Neural cell (in vitro differentiated cells): ENCODE data around the gene SEMG2. TPM values are rescaled to one million over a fixed set of nuclear protein-coding genes. Genes with fewer than 3 reads are reported as not detected.

Experiments
- H2AFZ ChIP-seq: fragments of 200-600, 300-800 bp; sonication (generic), shearing (Covaris generic); 2 replicates; pipeline ENCODE4 v1.6.0; 2014; ENCODE audit warnings: low read depth, mild to moderate bottlenecking, antibody characterized with exemption, low read length, moderate library complexity
- H3F3A ChIP-seq: fragments of 200-600 bp; shearing (Covaris generic); 2 replicates; pipeline ENCODE4 v1.6.1; 2016; ENCODE audit warnings: mild to moderate bottlenecking, moderate library complexity, mixed read lengths, antibody characterized with exemption, low read length; ENCODE audit not compliant: insufficient read depth, poor library complexity, severe bottlenecking
- H3K27ac ChIP-seq: fragments of 200-600, 300-800 bp; sonication (generic), shearing (Covaris generic); 2 replicates; pipeline ENCODE4 v1.5.1; 2014; ENCODE audit warnings: mild to moderate bottlenecking, low read length, moderate library complexity
- H3K27me3 ChIP-seq: fragments of 300-800, 200-600 bp; sonication (generic), shearing (Covaris generic); 2 replicates; pipeline ENCODE4 v1.6.0; 2014; ENCODE audit warnings: mild to moderate bottlenecking, low read depth, low read length, moderate library complexity; ENCODE audit not compliant: insufficient read depth
- H3K36me3 ChIP-seq: fragments of 300-800, 200-600 bp; sonication (generic), shearing (Covaris generic); 2 replicates; pipeline ENCODE4 v1.5.1; 2014; ENCODE audit warnings: mild to moderate bottlenecking, antibody characterized with exemption, low read length, moderate library complexity; ENCODE audit not compliant: insufficient read depth
- H3K4me2 ChIP-seq: fragments of 300-800, 200-600 bp; sonication (generic), shearing (Covaris generic); 2 replicates; pipeline ENCODE4 v1.6.0; 2014; ENCODE audit warnings: mild to moderate bottlenecking, low read length
- H3K4me3 ChIP-seq: fragments of 300-800, 200-600 bp; sonication (generic), shearing (Covaris generic); 2 replicates; pipeline ENCODE4 v1.5.1; 2014; ENCODE audit warnings: mild to moderate bottlenecking, low read length, moderate library complexity
- H3K79me2 ChIP-seq: fragments of 200-600 bp; shearing (Covaris generic); replicated peaks from 2 replicates; pipeline ENCODE4 v1.6.0; 2014; ENCODE audit warnings: mild to moderate bottlenecking, low read length, moderate library complexity; ENCODE audit not compliant: insufficient read depth
- H3K9ac ChIP-seq: fragments of 300-800, 200-600 bp; sonication (generic), shearing (Covaris generic); 2 replicates; pipeline ENCODE4 v1.6.1; 2016; ENCODE audit warnings: mild to moderate bottlenecking, low read length, mixed read lengths
- H3K9me2 ChIP-seq: fragments of 200-600 bp; shearing (Covaris generic); 2 replicates; pipeline ENCODE4 v1.6.1; 2016; ENCODE audit warnings: mild to moderate bottlenecking, low read length, mixed read lengths; ENCODE audit not compliant: insufficient read depth
- H3K9me3 ChIP-seq: fragments of 200-600, 300-800 bp; sonication (generic), shearing (Covaris generic); 2 replicates; pipeline ENCODE4 v1.6.1; 2016; ENCODE audit warnings: mild to moderate bottlenecking, mixed run types, low read length, moderate library complexity, mixed read lengths
- H4K20me1 ChIP-seq: fragments of 200-600 bp; shearing (Covaris generic); 2 replicates; pipeline ENCODE4 v1.6.1; 2016; ENCODE audit warnings: mild to moderate bottlenecking, mixed run types; ENCODE audit not compliant: insufficient read depth
- EP300 ChIP-seq: fragments of 450-650 bp; conservative IDR thresholded peaks from 2 replicates; pipeline ENCODE4 v1.6.1; 2014; ENCODE audit warnings: antibody characterized with exemption, mild to moderate bottlenecking, moderate library complexity; ENCODE audit not compliant: poor library complexity, severe bottlenecking
- EZH2 ChIP-seq: fragments of 200-600, 300-800 bp; shearing (Covaris generic), sonication (generic); IDR thresholded peaks from 2 replicates; pipeline ENCODE4 v1.6.1; 2014; ENCODE audit warnings: antibody characterized with exemption, low read length, borderline replicate concordance, mild to moderate bottlenecking; ENCODE audit not compliant: insufficient read depth, poor library complexity, severe bottlenecking
- MXI1 ChIP-seq: fragments of 450-650 bp; conservative IDR thresholded peaks from 2 replicates; pipeline ENCODE4 v1.6.1; 2014; ENCODE audit warnings: antibody characterized with exemption, mild to moderate bottlenecking; ENCODE audit not compliant: poor library complexity, severe bottlenecking
- POLR2AphosphoS5 ChIP-seq: IDR thresholded peaks from 2 replicates; pipeline ENCODE4 v1.6.1; 2012
- RAD21 ChIP-seq: fragments of 450-650 bp; conservative IDR thresholded peaks from 2 replicates; pipeline ENCODE4 v1.6.1; 2014; ENCODE audit warnings: antibody characterized with exemption, mild to moderate bottlenecking, moderate library complexity
- SMC3 ChIP-seq: fragments of 450-650 bp; conservative IDR thresholded peaks from 2 replicates; pipeline ENCODE4 v1.6.1; 2014; ENCODE audit warnings: antibody characterized with exemption, mild to moderate bottlenecking, moderate library complexity; ENCODE audit not compliant: poor library complexity
- TAF1 ChIP-seq: IDR thresholded peaks from 2 replicates; pipeline ENCODE4 v1.6.1; 2012; ENCODE audit warnings: low read depth
- polyA plus RNA-seq: library from polyadenylated mRNA; depleted of rRNA; stranded (reverse); fragments of >200 nt; gene quantifications from 2 replicates; pipeline ENCODE4 v1.2.3, GENCODE V29; 2014
- TF ChIP-seq, protein P1 (sequence below): IDR thresholded peaks from 2 replicates; pipeline ENCODE4 v1.6.1; 2012; ENCODE audit warnings: borderline replicate concordance
- TF ChIP-seq, protein P2 (sequence below): fragments of 450-650 bp; IDR thresholded peaks from 2 replicates; pipeline ENCODE4 v1.5.1; 2014; ENCODE audit warnings: antibody characterized with exemption, mild to moderate bottlenecking, moderate library complexity; ENCODE audit not compliant: poor library complexity, severe bottlenecking

Gene SEMG2
- polyA plus RNA-seq, 1 donor from 2014 or later: not detected

DNA sequence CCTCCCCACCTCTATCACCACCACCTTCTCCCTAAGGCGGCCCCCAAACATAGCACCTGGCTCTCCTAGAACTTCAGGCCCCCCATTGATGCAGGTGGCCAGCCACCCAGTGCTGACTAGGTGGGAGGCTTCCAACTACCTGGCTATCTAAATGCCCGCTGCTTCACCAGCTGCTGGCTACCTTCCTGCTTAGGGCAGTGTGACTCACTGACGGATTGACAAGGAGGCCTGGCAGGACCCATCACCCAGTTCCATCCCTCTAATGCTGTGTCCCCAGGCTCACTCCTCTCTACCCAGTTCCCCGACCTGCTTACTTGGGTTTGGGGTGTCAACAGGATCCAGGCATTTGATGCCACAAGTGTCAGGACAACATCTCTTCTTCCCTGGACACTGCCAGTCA is 32.1 kb downstream of the SEMG2 start:
- Histone ChIP-seq H3K4me2 (no peak overlapping the region), H2AFZ (no peak overlapping the region), H3K9me2 (no peaks in the 10 kb centered on the region), H3K9ac (no peak overlapping the region), H3K36me3 (no peaks in the 10 kb centered on the region), H4K20me1 (no peaks in the 10 kb centered on the region), H3K4me3 (no peak overlapping the region), H3K27ac (no peak overlapping the region), H3K9me3 (no peaks in the 10 kb centered on the region), H3F3A (no peaks in the 10 kb centered on the region), H3K27me3 (no peaks in the 10 kb centered on the region), H3K79me2 (no peaks in the 10 kb centered on the region)
- TF ChIP-seq MXI1 (no peak), RAD21 (no peak), TAF1 (no peak), EP300 (no peak), POLR2AphosphoS5 (no peak), SMC3 (no peak), EZH2 (no peak)
- TF ChIP-seq, protein P1, sequence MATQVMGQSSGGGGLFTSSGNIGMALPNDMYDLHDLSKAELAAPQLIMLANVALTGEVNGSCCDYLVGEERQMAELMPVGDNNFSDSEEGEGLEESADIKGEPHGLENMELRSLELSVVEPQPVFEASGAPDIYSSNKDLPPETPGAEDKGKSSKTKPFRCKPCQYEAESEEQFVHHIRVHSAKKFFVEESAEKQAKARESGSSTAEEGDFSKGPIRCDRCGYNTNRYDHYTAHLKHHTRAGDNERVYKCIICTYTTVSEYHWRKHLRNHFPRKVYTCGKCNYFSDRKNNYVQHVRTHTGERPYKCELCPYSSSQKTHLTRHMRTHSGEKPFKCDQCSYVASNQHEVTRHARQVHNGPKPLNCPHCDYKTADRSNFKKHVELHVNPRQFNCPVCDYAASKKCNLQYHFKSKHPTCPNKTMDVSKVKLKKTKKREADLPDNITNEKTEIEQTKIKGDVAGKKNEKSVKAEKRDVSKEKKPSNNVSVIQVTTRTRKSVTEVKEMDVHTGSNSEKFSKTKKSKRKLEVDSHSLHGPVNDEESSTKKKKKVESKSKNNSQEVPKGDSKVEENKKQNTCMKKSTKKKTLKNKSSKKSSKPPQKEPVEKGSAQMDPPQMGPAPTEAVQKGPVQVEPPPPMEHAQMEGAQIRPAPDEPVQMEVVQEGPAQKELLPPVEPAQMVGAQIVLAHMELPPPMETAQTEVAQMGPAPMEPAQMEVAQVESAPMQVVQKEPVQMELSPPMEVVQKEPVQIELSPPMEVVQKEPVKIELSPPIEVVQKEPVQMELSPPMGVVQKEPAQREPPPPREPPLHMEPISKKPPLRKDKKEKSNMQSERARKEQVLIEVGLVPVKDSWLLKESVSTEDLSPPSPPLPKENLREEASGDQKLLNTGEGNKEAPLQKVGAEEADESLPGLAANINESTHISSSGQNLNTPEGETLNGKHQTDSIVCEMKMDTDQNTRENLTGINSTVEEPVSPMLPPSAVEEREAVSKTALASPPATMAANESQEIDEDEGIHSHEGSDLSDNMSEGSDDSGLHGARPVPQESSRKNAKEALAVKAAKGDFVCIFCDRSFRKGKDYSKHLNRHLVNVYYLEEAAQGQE: no peak
- TF ChIP-seq, protein P2, sequence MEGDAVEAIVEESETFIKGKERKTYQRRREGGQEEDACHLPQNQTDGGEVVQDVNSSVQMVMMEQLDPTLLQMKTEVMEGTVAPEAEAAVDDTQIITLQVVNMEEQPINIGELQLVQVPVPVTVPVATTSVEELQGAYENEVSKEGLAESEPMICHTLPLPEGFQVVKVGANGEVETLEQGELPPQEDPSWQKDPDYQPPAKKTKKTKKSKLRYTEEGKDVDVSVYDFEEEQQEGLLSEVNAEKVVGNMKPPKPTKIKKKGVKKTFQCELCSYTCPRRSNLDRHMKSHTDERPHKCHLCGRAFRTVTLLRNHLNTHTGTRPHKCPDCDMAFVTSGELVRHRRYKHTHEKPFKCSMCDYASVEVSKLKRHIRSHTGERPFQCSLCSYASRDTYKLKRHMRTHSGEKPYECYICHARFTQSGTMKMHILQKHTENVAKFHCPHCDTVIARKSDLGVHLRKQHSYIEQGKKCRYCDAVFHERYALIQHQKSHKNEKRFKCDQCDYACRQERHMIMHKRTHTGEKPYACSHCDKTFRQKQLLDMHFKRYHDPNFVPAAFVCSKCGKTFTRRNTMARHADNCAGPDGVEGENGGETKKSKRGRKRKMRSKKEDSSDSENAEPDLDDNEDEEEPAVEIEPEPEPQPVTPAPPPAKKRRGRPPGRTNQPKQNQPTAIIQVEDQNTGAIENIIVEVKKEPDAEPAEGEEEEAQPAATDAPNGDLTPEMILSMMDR: no peak

DNA sequence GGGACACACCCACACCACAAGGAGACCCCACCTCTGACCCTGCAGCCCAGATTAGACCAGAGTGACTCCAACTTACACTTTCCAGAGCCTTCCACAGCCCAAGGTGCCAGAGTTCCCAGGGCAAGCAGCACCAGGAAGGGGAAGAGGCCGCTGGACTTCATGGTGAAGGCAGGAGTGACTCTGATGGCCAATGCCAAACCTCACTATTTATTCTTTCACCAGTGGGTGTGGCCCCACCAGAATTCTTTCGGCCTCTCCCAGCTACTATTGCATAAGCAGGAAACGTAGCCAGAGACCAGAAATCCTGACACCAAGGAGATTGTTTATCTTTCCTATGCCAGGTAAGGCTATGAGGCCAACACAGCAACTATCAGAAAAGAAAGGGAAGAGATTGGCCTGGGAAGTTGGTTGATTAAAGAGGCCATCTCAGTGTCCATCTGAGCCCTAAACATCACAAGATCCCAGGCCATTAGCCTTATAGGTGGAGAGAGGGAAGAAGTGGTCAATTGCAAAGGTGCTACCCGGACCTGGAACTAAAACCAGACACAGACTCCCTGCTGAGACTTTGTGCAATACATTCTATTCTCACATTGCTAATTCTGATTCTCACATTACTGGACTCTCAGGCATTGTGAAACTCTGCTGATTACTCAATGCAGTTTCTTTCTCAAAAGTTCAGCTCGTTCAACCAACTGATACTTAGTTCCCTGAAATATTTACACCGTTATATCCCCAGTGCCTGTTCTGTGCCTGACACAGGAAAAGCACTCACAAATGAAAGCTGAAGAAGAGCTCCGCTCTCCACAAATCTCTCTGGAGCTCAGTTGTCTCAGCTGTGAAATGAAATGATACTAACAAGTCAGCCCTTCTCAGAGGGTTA is 33.5 kb downstream of the SEMG2 start, which contains the start of gene SLPI:
Gene SLPI (minus strand): TSS at position 182 of the 880 bp plus-strand sequence. CDS start 21 bp downstream, at position 161.
- H4K20me1 ChIP-seq: no peaks in the 10 kb centered on the region
- H3K36me3 ChIP-seq: no peaks in the 10 kb centered on the region
- H3K9me3 ChIP-seq: no peaks in the 10 kb centered on the region
- H3K4me3 ChIP-seq: no peak within 1 kb of the TSS
- H3K9me2 ChIP-seq: no peaks in the 10 kb centered on the region
- no peak within 1 kb of the TSS for H2AFZ ChIP-seq
- no peak within 1 kb of the TSS for H3K4me2 ChIP-seq
- H3K79me2 ChIP-seq: no peaks in the 10 kb centered on the region
- H3K9ac ChIP-seq: no peak within 1 kb of the TSS
- H3F3A ChIP-seq: no peaks in the 10 kb centered on the region
- TF ChIP-seq SMC3: no peak
- TF ChIP-seq MXI1: no peak
- no peak for TF ChIP-seq EZH2
- no peak for TF ChIP-seq EP300
- no peaks in the 10 kb centered on the region for H3K27me3 ChIP-seq
- no peak within 1 kb of the TSS for H3K27ac ChIP-seq
